Activated CD8-positive, alpha-beta T cell treated with anti-CD3 and anti-CD28 coated beads, Interleukin-2, amount 10 ng/mL, durations not matched to agents 7 days and 5 days (primary cell): Measurements from ENCODE around the gene PPP2R2C. TPM values are rescaled to one million over a fixed set of nuclear protein-coding genes. Genes with fewer than 3 reads are reported as not detected.

ENCODE experiments used
- ATAC-seq: fragments of 150-1000 bp; cut with Tn5 transposase; one replicate; pipeline ENCODE4 v1.10.0; 2021; ENCODE audit warnings: moderate library complexity
- CTCF ChIA-PET: fragments of 350-600 bp; sonication (Branson Sonifier 250); formaldehyde crosslinking; loops from one replicate; lab custom pipeline; 2021; ENCODE audit warnings: antibody characterized with exemption; lab: Charles Lee
- POLR2A ChIA-PET: fragments of 350-600 bp; sonication (Branson Sonifier 250); formaldehyde crosslinking; loops from one replicate; lab custom pipeline; 2021; ENCODE audit warnings: antibody characterized with exemption; lab: Charles Lee
- DNase-seq: peaks from one replicate; pipeline ENCODE4 v3.0.0-alpha.2; 2020
- H3K27ac Mint-ChIP-seq: one replicate; pipeline ENCODE4 v1.8.0; 2021; ENCODE audit warnings: mild to moderate bottlenecking, mixed read lengths
- H3K27me3 Mint-ChIP-seq: one replicate; pipeline ENCODE4 v1.8.0; 2021; ENCODE audit warnings: low read depth, mixed read lengths
- H3K36me3 Mint-ChIP-seq: one replicate; pipeline ENCODE4 v1.8.0; 2021; ENCODE audit warnings: low read depth, mixed read lengths
- H3K4me1 Mint-ChIP-seq: one replicate; pipeline ENCODE4 v1.8.0; 2021; ENCODE audit warnings: low read depth, mixed read lengths
- H3K4me3 Mint-ChIP-seq: one replicate; pipeline ENCODE4 v1.8.0; 2021; ENCODE audit warnings: mild to moderate bottlenecking, mixed read lengths
- H3K9me3 Mint-ChIP-seq: one replicate; pipeline ENCODE4 v1.8.0; 2022; ENCODE audit warnings: mixed read lengths; ENCODE audit not compliant: insufficient read depth
- total RNA-seq, 2 experiments: library from RNA; stranded (reverse); gene quantifications; one replicate each; pipeline ENCODE4 v1.2.3, GENCODE V29; 2021

PPP2R2C gene
- total RNA-seq, 2 experiments from 2014 or later: not detected

GRCh38 chr4:6342530-6343293 is 129.7 kb downstream of the PPP2R2C start:
- CTCF ChIA-PET: interaction anchor here (1.3 kb wide), 1 partner anchor 11 kb away, joined by 9 read pairs; no protein-coding TSS in a partner anchor

GRCh38 chr4:6341696-6342095 is 130.7 kb downstream of the PPP2R2C start:
- no peaks in the 10 kb centered on the region for H3K36me3 Mint-ChIP-seq
- peaks cover 25% of the 10 kb centered on the region for H3K4me1 Mint-ChIP-seq
- no peak overlapping the region for H3K27ac Mint-ChIP-seq
- ChIA-PET POLR2A (no interaction called here), CTCF (no interaction called here)
- ATAC-seq (no peak), DNase-seq (no peak)
- no peak overlapping the region for H3K4me3 Mint-ChIP-seq
- peaks cover 28% of the 10 kb centered on the region for H3K27me3 Mint-ChIP-seq
- no peaks in the 10 kb centered on the region for H3K9me3 Mint-ChIP-seq

More at GRCh38 chr4:6342530-6343293, 129.7 kb downstream of the PPP2R2C start:
- no peak for ATAC-seq
- Mint-ChIP-seq H3K36me3 (no peaks in the 10 kb centered on the region), H3K4me3 (no peak overlapping the region), H3K27ac (no peak overlapping the region), H3K27me3 (peaks cover 23% of the 10 kb centered on the region), H3K9me3 (no peaks in the 10 kb centered on the region), H3K4me1 (peaks cover 17% of the 10 kb centered on the region)
- DNase-seq: no peak
- POLR2A ChIA-PET: no interaction called here

DNA sequence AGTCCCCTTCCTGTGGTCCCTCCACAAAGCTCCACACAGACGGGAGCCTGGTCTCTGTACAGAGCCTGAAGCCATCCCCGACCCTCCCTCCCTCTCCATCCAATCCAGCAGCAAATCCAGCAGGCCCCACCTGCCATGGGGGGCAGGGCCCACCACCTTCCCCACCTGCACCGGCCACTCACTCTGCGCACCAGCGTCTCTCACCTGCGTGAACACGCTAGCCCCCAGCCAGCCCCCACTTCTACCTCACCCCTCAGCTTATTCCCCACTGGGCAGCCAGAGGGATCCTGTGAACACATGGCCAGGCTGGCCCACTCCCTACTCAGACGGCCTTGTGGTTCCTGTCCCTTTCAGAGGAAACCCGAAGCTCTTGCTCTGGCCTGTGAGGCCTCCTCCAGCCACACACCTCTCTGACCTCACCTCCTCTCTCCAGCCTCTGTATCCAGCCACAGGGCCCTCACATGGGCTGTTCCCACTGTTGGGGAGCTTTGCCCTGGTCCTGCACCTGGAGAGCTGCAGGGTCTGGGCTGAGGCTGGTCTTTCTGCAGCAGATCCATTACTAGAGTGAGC is 131.9 kb downstream of the PPP2R2C start:
- no peaks in the 10 kb centered on the region for H3K36me3 Mint-ChIP-seq
- ChIA-PET CTCF (no interaction called here), POLR2A (no interaction called here)
- DNase-seq (no peak), ATAC-seq (no peak)
- peak overlapping the region; percentile 55 for H3K27ac Mint-ChIP-seq
- H3K4me1 Mint-ChIP-seq: peaks cover 25% of the 10 kb centered on the region
- no peak overlapping the region for H3K4me3 Mint-ChIP-seq
- H3K9me3 Mint-ChIP-seq: no peaks in the 10 kb centered on the region
- H3K27me3 Mint-ChIP-seq: peaks cover 28% of the 10 kb centered on the region

DNA sequence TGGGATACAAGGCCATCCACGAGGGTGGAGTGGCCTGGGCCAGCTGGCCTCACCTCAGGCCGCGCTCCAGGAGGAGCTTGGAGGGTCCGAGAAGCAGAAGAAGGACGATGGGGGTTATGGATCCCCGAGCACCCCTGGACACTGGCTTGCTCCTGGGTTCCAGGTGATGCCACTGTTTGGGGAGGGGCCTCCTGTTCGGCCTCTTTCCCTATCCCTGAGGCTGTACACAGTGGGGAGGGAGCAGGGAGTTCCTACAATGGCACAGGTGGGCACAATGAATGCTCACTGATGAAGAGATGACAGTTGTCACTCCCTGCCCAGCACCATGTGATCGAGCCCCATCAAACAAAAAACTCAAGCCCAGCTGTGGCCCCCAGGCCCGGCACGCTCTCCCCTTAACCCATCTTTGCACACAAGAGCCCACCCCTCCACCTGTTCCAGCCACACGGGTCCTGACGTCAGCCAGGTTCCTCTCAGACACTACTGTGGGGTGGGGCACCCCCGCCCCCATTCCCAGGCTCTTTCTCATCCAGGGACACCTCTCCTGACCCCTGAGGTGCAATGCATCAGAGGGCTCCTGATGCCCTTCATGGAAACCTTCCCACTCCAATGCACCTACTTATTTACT is 132.5 kb downstream of the PPP2R2C start:
- peaks cover 33% of the 10 kb centered on the region for H3K27me3 Mint-ChIP-seq
- ATAC-seq (no peak), DNase-seq (no peak)
- no peaks in the 10 kb centered on the region for H3K36me3 Mint-ChIP-seq
- CTCF ChIA-PET: interaction anchor here (1.7 kb wide), 1 partner anchor 10 kb away, joined by 4 read pairs; no protein-coding TSS in a partner anchor
- peak overlapping the region; percentile 55 for H3K27ac Mint-ChIP-seq
- H3K4me1 Mint-ChIP-seq: peaks cover 25% of the 10 kb centered on the region
- no peaks in the 10 kb centered on the region for H3K9me3 Mint-ChIP-seq
- H3K4me3 Mint-ChIP-seq: no peak overlapping the region
- POLR2A ChIA-PET: no interaction called here

DNA sequence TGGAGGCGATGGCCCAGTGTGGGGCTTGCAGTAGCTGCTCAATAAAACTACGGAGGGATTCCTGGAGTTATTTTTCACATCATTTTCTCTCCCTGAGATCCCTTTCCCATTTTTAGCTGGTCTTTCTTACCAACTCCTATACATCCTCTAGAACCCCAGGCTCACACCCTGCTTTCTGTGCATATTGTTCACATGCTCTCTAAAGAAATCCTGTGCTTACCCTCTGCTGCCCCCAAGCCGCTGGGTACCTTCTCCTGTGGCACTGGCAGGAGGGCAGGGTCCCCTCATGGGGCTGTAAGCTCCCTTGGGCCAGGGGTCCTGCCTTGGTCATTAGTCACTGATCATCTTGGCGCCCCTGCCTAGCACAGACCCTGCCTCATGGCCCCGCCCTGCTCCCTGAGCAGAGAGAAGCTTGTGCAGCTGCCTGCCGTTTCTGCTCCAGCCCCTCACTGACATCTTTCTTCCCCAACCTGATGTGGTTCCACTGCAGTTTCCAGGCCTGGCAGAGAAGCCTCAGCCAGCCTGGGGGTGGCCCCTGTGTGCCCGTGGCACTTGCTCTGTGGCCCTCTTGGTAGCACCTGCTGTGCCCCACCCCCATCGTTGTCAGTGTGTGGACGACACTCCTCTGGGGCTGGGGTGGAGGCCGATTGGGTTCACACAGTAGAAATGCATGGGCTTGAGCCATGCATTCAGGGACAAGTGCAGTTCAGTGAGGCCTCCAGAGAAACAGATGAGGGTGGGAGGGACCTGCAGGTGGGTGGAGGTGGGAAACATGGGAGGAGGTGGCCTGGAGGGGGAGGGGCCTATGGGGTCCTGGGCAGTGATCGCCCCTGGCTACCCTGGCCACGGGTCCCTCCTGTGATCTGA is 133.2 kb downstream of the PPP2R2C start:
- Mint-ChIP-seq H3K27ac (no peak overlapping the region), H3K9me3 (no peaks in the 10 kb centered on the region), H3K4me3 (no peak overlapping the region), H3K27me3 (peaks cover 34% of the 10 kb centered on the region), H3K4me1 (peaks cover 25% of the 10 kb centered on the region), H3K36me3 (no peaks in the 10 kb centered on the region)
- CTCF ChIA-PET: interaction anchor here (1.5 to 1.7 kb wide), 4 partner anchors 9 to 234 kb away, joined by 3 to 9 read pairs (median 4); no protein-coding TSS in a partner anchor
- ATAC-seq: no peak
- DNase-seq: no peak
- POLR2A ChIA-PET: no interaction called here

DNA sequence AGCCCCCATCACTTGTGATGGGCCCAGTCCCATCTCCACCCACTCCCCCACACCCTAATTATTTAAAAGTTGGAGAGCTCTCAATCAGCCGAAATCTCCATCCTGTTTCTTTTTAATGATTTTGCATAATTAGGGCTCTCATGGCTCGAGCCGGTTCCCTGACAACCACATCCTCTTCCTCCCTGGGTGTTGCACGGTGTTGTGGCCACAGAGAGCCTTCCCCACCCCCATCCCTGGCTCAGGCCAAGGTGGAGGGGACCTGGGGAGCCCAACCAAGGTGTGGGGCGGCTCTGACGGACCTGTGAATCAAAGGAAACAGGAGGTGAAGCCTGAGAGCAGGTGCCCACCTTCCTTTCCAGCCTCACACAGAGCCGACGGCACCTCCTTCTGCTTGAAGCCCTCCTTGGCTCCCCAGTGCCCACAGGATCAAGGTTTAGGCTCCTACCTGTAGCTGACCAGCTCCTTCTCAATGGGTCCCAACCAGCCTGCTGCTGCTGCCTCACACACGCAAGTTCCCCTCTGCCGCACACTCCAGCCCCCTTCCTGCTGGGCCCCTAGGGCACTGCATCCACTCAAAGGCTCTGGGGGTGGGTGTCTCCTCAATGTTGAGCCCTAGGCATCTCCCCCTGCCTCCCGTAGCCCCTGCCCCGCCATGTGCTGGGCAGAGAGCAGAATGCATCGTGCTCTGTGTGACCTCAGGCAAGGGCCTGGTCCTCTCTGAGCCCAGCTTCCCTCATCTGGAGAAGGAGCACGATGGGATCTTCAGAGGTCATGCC is 134.1 kb downstream of the PPP2R2C start:
- DNase-seq: peak; percentile 69
- ChIA-PET POLR2A (no interaction called here), CTCF (interaction anchor here (1.0 to 1.7 kb wide), 5 partner anchors 8 to 235 kb away, joined by 3 to 9 read pairs (median 4); no protein-coding TSS in a partner anchor)
- peak; percentile 61 for ATAC-seq
- peaks cover 25% of the 10 kb centered on the region for H3K4me1 Mint-ChIP-seq
- H3K36me3 Mint-ChIP-seq: no peaks in the 10 kb centered on the region
- H3K9me3 Mint-ChIP-seq: peaks cover 4% of the 10 kb centered on the region
- H3K27me3 Mint-ChIP-seq: peaks cover 34% of the 10 kb centered on the region
- H3K27ac Mint-ChIP-seq: peak overlapping the region; percentile 66
- H3K4me3 Mint-ChIP-seq: peak overlapping the region; percentile 52

DNA sequence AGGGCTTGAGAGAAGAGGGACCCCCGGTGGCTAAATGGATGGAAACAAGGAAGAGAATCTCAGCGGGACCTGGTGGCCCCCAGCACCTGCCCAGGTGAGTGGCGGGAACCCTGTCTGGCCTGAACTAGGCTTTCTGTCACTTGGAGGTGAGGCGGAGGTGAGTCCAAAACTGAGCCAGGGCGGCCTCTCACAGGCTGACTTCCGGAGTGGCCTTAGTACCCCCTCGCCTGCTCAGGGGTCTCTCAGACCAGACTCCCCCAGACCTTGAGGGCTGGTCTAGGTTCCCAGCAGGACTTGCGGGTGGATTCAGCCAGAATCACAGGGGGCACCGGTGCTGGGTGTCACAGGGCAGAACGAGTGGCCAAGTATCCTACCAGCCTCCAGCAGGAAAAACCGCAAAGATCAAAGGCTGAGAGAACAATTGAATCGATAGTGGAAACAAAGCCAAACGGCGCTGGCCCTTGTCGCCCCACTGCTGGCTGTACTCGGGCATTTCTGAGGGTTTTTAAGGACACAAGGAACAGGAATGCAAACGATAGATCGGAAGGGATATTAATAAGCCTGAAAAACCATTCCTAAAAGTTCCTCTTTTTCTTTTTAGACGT is 135.0 kb downstream of the PPP2R2C start:
- ATAC-seq (no peak), DNase-seq (no peak)
- Mint-ChIP-seq H3K36me3 (no peaks in the 10 kb centered on the region), H3K4me3 (peak overlapping the region; percentile 52), H3K27me3 (peaks cover 34% of the 10 kb centered on the region), H3K4me1 (peaks cover 25% of the 10 kb centered on the region), H3K9me3 (peaks cover 4% of the 10 kb centered on the region), H3K27ac (no peak overlapping the region)
- CTCF ChIA-PET: interaction anchor here (1.0 to 1.7 kb wide), 3 partner anchors 10 to 236 kb away, joined by 3 to 9 read pairs (median 3); no protein-coding TSS in a partner anchor
- POLR2A ChIA-PET: no interaction called here

GRCh38 chr4:6336166-6336565 is 136.2 kb downstream of the PPP2R2C start:
- CTCF ChIA-PET: no interaction called here

GRCh38 chr4:6335040-6335590 is 137.3 kb downstream of the PPP2R2C start:
- H3K9me3 Mint-ChIP-seq: peaks cover 4% of the 10 kb centered on the region
- ATAC-seq: no peak
- POLR2A ChIA-PET: no interaction called here
- H3K4me1 Mint-ChIP-seq: peaks cover 25% of the 10 kb centered on the region
- no peak for DNase-seq
- no peaks in the 10 kb centered on the region for H3K36me3 Mint-ChIP-seq
- H3K27me3 Mint-ChIP-seq: peaks cover 21% of the 10 kb centered on the region
- no peak overlapping the region for H3K27ac Mint-ChIP-seq
- no peak overlapping the region for H3K4me3 Mint-ChIP-seq
- CTCF ChIA-PET: interaction anchor here (15.4 kb wide), 1 partner anchor 84 kb away, joined by 226 read pairs; no protein-coding TSS in a partner anchor

More at GRCh38 chr4:6336166-6336565, 136.2 kb downstream of the PPP2R2C start:
- Mint-ChIP-seq H3K36me3 (no peaks in the 10 kb centered on the region), H3K9me3 (peaks cover 4% of the 10 kb centered on the region), H3K4me1 (peaks cover 25% of the 10 kb centered on the region), H3K27ac (no peak overlapping the region), H3K4me3 (no peak overlapping the region), H3K27me3 (peaks cover 28% of the 10 kb centered on the region)
- DNase-seq (no peak), ATAC-seq (no peak)
- POLR2A ChIA-PET: no interaction called here

- Mint-ChIP-seq H3K27me3 (peaks cover 20% of the 10 kb centered on the region), H3K4me3 (no peak overlapping the region), H3K36me3 (no peaks in the 10 kb centered on the region), H3K9me3 (peaks cover 4% of the 10 kb centered on the region), H3K27ac (no peak overlapping the region), H3K4me1 (peaks cover 24% of the 10 kb centered on the region)
- CTCF ChIA-PET: interaction anchor here (0.7 to 15.4 kb wide), 3 partner anchors 66 to 83 kb away, joined by 3 to 226 read pairs (median 3); no protein-coding TSS in a partner anchor
- DNase-seq (no peak), ATAC-seq (no peak)
- POLR2A ChIA-PET: no interaction called here
Measured at GRCh38 chr4:6334203-6334887, 138.1 kb downstream of the PPP2R2C start.
